DMS153 (cell line): ENCODE data around the gene CDKAL1.

Experiments used
- DNase-seq: peaks from one replicate; lab custom pipeline; 2025; lab: John Stamatoyannopoulos, UW

CDKAL1 gene

DNA sequence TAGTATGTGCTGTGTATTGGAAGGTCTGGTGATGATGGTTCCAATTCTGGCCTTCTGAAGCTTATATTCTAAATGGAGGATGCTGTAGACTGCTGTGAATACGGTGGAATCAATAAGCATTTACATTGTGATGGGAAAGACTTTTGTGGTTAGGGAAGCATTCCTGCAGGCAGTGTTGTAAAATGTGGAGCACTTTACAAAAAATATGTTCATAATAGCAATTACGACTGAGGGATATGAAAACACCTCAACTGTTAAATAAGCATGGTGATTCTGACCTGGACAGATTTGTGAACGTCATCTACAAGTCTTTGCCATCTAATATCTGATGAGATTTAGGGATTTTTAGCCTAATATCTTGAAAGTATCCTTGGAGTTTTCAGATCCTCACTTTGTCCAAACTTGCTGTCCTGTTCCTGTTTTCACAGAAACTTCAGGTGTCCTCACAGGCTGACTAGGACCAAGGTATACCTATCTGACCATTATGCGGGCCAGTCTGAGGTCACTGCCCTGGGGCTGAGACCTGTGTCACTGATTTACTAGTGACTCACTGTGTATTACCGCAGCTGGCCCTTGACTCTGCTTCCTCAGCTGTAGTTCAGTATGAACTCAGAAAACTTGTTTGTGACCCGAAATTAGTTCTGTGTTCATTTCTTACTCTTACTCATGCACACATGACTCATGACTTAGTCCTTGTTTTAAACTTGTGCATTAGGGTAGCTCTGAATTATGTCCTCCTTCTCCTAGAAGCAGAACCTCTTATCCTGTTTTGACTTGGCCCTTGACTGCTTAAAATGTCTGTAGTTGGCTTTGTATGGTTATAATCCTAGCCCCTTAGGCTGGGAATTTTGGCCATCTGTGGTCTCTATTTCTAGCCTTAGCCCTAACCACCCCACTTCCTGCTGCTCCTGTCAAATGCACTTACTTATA lies 343.0 kb downstream of the CDKAL1 start:
- no peak for DNase-seq

DNA sequence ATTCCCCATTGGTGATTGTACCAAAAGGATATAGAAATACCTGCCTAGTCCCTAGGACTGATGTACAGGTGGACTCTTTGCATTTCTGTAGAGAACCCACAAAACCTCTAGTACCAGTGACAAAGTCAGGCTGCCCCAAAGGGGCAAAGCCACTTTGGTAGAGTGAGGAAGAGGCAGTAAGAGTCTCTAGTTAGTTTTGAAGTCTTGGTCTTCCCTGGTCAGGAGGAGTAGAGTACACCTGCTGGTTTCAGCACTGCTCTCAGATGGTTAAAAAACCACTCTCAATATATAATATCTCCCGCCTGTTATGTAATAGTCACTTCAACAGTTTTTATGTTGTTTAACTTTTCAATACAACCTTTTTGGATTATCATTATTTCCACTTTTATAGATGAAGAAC lies 344.9 kb downstream of the CDKAL1 start:
- no peak for DNase-seq

DNA sequence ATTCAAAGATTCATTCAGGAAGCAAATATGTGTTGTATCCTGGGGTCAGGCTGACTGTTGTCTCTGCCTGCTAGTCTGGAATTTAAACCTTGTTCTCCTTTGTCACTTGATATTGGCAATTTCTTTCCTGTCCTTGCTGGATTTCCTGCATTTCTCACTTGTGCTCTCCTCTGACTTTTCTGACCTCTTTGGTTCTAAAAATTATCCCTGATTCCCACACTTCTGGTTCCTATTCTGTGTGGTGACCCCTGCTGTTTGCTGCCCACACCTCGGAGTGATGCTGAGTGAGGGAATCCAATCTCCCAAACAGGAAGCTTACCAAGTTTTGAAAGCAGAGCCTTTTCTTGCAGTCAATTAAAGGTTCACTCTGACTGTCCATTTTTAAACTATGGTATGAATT lies 345.3 kb downstream of the CDKAL1 start:
- no peak for DNase-seq

DNA sequence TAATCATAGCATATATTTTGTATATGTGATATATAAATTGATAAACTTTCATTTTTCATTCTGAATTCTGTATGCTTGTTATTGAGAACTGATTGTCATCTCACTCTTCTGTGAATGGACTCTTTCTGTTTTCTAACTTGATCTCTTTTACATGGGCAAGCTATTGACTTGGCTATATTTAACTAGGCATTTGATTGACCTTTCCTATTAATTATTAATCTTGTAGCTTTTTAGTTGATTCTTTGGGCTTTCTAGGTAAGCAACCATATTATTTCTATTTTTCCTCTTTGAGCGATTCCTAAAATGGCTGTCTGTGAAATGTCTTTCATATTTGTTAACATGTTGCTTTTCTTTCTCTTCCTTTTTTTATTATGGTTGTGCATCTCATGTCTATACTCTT lies 347.1 kb downstream of the CDKAL1 start:
- DNase-seq, result no peak

DNA sequence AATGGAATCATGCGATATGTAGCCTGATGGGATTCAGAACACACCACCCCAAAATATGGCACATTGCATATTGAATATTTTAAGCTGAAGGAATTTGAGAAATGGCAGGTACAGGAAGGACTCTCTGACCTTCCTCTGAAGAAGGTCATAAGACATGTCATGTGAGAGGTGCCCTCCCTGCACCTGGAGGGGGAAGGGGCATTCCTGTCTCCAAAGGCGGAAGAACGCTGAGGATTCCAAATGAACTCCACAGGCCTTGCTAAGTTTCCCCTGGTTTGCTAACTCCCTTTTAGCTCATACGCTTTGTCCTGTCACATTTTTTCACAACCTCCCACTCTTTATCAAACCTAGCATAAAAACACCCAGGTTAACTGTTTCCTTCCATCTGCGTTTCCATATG lies 347.8 kb downstream of the CDKAL1 start:
- DNase-seq, result no peak

DNA sequence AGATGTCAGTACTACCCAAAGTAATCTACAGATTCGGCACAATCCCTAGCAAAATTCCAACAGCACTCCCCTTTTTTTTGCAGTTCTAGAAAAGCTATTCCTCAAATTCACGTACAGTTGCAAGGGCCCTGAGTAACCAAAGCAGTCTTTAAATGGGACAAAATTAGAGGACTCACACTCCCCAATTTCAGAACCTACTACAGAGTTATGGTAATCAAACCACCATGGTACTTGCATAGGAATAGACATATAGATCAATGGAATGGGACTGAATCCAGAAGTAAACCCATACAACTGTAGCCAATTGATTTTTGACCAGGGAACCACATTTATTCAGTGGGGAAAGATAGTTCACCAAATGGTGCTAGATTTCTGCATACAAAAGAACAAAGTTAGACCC lies 350.8 kb downstream of the CDKAL1 start:
- no peak for DNase-seq

DNA sequence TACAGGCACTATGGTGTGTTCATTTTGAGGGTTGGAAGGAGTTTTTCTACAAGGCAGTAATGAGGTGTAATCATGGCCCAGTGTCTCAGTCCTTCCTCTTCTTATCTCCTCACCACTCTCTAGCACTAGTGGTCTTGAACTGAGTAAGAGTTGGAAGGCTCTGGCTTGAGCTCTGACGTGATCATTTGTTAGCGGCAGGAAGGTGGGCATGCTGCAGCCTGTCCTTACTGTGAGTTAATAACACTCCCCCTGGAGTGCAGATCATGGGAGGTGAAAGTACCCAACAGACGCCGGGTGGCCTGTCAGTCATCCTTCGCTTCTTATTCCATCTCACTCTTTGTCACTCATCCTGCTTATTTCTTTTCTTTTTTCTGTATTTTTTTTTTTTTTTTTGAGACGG lies 356.9 kb downstream of the CDKAL1 start:
- no peak for DNase-seq

DNA sequence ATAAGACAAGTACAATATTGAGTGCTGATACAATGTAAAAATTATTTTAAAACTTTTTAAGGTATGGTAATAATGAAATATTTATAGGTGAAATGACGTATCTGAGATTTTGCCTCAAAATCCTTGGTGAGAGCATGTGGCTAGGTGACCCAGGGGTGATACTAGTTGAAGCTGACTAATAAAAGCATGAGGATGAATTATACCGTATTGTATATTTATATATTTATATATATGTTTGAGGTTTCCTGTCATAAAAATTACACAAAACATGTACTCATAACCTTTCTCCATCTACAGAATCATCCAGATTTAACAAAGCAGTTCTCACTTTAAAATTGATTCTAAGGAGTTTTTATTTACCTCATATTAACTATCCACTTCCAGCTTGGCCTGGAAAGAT lies 358.1 kb downstream of the CDKAL1 start:
- no peak for DNase-seq

DNA sequence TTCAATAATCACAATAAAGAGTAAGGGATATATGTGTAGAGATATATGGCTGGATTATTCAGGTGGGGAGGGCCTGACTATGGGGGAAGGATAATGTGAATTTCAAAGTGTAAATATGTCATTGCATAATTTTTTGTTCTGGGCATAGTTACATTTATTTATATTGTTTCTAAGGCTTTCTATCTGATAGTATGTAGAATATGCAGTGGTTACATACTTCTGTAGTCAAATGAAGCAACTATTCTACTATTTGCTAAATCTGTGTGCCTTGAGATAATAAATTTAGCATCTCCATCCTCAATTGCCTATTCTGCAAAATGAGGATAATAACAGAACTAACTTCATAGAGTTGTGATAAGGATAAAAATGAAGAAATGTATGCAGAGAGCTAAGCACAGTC lies 359.2 kb downstream of the CDKAL1 start:
- DNase-seq, result no peak

DNA sequence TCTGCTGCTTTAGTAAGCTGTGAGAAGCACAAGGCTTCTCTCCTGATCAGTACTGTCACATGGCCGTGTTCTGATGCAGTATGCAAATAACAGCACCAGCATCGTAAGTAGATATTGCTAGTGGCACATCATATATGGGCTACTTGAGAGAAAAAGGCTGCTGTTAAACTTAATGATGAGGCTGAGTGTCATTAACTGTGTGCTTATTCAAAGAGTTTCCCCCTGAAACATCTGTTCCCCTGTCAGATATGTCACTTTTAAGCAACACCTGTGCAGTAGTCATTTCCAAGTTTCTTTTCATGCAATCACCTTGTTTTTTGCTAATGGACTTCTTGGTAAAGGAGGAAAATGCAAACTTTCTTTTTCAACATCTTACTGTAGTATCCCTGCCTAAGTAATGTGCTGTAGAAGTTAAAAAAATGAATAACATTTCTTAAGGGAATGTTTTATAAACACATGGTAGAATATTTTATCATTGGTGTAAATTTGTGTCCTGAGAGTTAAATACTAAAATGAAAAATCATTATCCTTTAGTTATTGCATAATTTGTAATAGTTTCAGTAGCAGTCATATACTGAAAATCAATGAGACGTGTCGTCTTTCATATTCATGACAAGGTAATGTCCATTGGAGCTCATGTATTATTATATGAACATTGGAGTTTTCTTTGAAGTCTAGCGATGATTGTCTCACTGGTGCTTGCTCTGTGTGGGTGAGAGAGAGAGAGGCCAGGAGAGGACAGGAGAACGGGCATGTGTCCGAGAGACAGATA lies 366.3 kb downstream of the CDKAL1 start:
- DNase-seq, result peak; percentile 37

DNA sequence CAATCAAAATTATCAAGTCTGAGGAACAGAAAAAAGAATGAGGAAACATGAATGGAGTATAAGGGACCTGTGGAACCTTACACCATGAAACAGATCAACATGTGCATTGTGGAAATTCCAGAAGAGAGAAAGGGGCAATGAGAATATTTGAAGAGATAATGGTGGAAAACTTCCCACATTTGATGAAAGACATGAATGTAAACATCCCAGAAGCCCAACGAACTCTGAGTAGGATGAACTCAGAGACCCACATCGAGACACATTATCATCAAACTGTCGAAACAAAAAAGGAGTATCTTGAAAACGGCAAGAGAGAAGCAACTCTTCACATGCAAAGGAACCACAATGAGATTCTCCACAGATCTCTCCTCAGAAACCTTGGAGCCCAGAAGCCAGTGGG lies 371.1 kb downstream of the CDKAL1 start:
- DNase-seq, result no peak

DNA sequence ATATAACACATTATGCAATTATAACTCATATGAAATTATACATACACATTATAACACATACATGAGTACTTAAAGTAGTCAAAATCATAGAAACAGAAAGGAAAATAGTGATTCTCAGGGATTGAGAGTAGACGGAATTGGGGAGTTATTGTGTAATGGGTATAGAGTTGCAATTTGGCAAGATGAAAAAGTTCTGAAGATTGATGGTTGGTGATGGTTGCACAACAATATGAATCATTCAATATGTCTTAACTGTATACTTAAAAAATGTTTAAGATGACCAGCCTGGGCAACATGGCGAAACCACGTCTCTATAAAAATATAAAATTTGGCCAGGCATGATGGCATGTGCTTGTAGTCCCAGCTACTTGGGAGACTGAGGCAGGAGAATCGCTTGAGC lies 372.7 kb downstream of the CDKAL1 start:
- DNase-seq, result no peak

DNA sequence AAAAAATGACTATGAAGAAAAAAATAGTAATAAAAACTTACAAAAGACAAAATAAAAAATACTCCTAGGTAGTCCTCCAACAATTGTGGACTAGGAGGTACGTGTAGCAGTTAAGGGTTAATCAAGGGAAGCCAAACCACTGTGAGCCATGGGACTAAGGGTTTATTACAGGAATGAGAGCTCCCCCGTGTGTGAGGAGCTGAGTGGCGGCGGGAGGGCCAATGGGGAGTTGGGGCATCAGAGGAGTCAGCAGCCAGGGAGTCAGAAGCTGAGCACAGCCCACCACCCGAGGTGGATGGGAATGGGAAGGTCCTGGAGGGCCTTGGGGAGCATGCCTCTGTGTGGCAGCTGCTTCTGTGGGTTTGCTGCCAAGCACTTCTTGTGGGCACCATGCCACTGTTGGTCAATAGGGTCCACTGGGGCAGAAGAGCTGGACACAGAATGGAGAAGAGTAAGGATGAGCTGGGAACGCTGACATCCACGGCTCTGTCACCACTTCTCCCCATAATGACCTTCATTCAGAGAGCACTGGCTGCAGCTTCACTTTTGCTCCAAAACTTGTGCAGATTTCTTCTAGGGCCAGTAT lies 373.3 kb downstream of the CDKAL1 start:
- no peak for DNase-seq

DNA sequence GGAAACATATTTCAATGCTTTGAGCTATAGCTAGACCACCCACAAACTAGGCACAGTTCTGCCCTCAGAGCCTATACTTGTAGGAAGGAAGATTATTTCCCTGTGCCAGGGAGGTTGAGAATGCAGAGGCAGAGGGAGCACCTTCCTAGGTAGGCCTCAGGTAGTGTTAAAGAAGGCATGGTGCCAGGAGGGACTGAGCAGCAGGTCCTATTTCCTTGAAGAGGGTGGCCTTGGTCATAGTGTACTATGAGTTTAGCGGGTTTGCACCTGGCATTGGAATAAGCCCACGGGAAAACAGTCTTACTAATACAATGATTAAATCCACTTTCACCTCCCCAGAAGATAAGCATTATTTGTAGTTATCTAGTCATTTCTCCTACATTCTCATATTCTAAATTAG lies 375.4 kb downstream of the CDKAL1 start:
- DNase-seq, result no peak

DNA sequence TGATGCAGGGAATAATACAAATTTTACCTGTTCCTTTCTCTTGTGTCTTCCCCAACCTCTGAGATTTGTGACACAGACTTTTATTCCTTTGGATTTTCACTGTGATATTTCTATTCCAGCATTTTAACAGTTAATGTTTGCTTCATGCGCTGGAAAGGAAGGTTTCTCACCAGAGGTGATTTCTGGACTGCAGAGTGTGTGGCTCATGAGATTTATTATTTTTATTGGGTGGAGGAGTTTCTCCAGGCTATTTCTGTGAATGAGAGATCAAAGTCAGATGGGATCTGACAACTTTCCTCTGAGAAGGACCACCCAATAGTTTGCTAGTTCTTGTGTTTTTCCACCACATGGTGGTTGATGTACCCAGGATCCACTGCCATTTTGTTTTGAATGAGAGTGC lies 377.5 kb downstream of the CDKAL1 start:
- DNase-seq, result no peak

DNA sequence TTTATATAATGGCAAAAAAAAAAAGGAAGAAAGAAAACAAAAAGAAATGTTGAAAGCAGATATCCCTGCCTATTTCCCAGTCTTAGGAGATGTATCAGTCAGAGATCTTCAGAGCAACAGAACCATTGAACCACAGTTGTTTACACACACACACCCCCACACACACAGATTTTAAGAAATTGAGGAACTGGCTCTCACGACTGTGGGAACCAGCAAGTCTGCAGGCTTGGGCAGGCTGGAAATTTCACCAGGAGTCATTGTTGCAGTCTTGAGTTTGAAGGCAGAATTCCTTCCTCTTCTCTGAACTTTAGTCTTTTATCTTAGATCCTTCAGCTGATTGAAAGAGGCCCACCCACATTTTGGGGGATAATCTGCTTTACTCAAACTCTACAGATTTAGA lies 380.9 kb downstream of the CDKAL1 start:
- no peak for DNase-seq

DNA sequence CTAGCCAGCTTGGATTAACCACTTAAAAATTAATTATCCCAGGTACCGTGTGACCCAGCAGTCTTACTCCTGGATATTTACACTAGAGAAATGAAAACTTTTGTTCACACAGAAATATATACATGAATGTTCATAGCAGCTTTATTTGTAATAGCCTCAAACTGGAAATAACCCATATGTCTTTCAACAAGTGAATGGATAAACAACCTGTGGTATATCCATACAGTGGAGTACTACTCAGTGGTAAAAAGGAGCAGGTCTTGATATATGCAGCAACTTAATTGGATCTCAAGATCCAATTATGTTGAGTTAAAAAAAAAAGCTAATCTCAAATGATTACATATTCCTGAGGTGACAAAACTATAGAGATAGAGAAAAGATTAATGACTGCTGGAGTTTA lies 381.4 kb downstream of the CDKAL1 start:
- no peak for DNase-seq

DNA sequence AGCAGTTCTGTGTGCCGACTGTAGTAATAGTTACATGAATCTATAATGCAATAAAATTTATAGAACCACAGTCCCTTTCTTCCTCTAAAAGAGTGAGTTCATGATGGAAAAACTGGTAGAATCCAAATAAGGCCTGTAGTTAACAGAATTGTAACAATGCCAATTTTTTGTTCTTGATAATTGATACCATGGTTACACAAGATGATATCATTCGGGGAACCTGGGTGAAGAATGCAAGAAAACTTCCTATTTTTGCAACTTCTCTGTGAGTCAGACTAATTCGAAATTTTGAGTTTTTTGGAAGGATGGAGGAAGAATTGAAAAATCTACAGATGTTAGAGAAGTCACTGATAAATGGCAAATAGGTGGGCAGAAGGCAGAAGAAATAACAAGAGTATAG lies 381.8 kb downstream of the CDKAL1 start:
- no peak for DNase-seq

DNA sequence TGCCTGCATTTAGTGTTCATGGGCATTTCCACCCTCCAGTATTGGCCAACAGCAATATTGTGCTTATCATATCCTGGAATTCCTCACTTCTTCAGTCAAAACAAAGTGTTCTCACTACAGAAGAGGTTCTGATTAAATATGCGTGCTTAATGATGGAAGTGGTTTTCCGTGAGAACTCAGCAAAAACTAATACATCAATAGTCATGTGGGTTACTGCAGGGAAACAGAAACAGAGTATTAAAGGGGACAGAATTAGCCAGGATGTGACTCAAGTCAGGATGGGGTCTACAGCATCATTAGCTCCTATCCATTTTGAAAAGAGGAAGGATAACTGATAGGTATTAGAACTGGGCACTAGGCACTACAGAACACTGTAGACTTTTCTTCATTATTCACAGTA lies 384.6 kb downstream of the CDKAL1 start:
- no peak for DNase-seq

DNA sequence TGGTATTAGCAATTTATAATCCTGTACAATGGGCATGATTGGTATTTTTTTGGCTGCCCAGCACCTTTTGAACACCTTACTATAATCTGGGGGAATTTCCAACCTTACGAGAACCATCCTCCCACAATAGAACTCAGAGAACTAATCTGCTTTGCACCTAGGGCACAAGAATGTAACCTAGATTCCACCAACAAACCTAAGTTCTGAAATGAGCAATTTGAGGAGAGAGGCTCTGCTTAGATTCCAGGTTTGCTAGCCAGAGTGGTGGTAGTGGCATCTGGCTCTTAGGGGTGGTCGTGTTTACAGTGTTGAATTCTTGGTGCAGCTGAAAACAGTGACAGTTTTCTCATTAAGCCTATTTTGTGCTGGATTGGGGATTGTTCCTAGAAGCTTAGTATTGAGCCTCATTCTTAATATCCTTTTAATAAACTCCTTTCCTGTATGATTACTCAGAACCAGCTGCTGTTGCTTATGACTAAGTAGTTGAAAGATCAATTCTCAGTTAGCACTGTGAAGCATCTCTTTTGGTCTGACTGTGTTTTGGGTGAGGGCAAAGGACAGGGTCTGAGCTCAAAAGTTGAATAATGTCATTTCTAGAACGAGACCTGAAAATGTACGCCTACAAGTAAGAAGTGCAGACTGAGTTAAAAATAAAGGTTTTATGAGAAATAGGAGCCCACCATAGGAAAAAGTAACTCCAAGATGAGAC lies 385.6 kb downstream of the CDKAL1 start:
- no peak for DNase-seq

DNA sequence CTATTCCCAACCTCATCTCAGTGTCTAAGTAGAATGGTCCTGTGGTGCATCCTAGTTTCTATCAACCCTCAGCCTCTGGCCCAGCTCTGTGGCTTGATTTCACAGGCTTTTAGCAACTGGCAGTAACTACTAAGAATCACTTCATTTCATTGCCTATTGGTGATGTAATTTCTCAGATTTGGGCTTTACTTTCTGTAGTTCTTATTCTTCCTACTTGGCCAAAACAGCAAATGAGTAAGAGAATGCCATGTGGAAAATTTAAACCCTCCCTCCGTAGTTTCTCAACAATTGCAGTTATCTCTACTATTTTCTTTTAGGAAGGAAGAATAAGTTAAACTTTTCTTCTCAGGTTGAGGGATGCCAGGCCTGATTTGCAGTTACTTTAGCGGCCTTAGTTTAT lies 387.3 kb downstream of the CDKAL1 start:
- DNase-seq, result no peak

DNA sequence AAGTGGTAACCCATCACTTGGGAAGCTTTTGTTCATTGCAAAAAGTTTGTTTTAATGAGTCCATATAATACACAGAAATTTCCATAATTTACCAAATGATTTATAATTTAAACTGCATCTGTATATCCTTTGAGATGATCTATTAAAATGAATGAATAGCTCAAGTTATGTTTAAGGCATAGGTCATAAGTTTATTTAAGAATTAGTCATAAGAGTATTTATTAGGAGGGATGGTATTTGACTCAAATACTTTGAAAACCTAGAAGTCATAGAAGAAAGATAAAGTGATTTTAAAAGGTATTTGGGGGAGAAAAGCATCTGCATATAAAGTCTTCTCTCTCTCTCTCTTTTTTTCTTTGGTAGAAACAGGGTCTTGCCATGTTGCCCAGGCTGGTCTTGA lies 388.5 kb downstream of the CDKAL1 start:
- no peak for DNase-seq
